Dermis blood vessel endothelial cell (primary cell): ENCODE measurements around the gene PRM3. TPM values are rescaled to one million over a fixed set of nuclear protein-coding genes. Genes with fewer than 3 reads are reported as not detected.

Source experiments
- DNase-seq: peaks from one replicate; pipeline ENCODE4 v3.0.0; 2010
- total RNA-seq: library from RNA; depleted of rRNA; stranded (reverse); fragments of >200 nt; gene quantifications from 2 replicates; pipeline ENCODE4 v1.2.3, GENCODE V29; 2014

PRM3 gene
- total RNA-seq, 1 donor from 2014 or later = not detected

GRCh38 chr16:11242658-11243057 lies 30.8 kb downstream of the PRM3 start:
- DNase-seq = no peak

- no peak for DNase-seq
Observed at GRCh38 chr16:11241480-11242204, 31.8 kb downstream of the PRM3 start.

GRCh38 chr16:11240636-11241473 lies 32.6 kb downstream of the PRM3 start:
- DNase-seq = no peak

GRCh38 chr16:11239644-11240632 lies 33.5 kb downstream of the PRM3 start:
- DNase-seq = no peak

- no peak for DNase-seq
Observed at GRCh38 chr16:11238272-11239202, 34.9 kb downstream of the PRM3 start.

- no peak for DNase-seq
Observed at GRCh38 chr16:11236461-11237254, 36.8 kb downstream of the PRM3 start.

- no peak for DNase-seq
Observed at GRCh38 chr16:11235703-11235991, 37.8 kb downstream of the PRM3 start.

GRCh38 chr16:11234884-11235702 lies 38.3 kb downstream of the PRM3 start:
- no peak for DNase-seq

- no peak for DNase-seq
Observed at GRCh38 chr16:11233727-11234376, 39.6 kb downstream of the PRM3 start.

- no peak for DNase-seq
Observed at GRCh38 chr16:11232852-11233726, 40.3 kb downstream of the PRM3 start.

GRCh38 chr16:11232302-11232851 lies 41.1 kb downstream of the PRM3 start:
- no peak for DNase-seq

- DNase-seq = no peak
Observed at GRCh38 chr16:11231367-11231970, 42.0 kb downstream of the PRM3 start.

- no peak for DNase-seq
Observed at GRCh38 chr16:11229906-11230305, 43.5 kb downstream of the PRM3 start.

GRCh38 chr16:11229432-11229831 lies 44.0 kb downstream of the PRM3 start:
- DNase-seq = no peak

GRCh38 chr16:11225677-11226549 lies 47.5 kb downstream of the PRM3 start:
- DNase-seq = no peak

GRCh38 chr16:11224894-11225676 lies 48.3 kb downstream of the PRM3 start:
- DNase-seq = no peak
